Measurements from ENCODE around the gene SSU72.

SSU72 gene

DNA sequence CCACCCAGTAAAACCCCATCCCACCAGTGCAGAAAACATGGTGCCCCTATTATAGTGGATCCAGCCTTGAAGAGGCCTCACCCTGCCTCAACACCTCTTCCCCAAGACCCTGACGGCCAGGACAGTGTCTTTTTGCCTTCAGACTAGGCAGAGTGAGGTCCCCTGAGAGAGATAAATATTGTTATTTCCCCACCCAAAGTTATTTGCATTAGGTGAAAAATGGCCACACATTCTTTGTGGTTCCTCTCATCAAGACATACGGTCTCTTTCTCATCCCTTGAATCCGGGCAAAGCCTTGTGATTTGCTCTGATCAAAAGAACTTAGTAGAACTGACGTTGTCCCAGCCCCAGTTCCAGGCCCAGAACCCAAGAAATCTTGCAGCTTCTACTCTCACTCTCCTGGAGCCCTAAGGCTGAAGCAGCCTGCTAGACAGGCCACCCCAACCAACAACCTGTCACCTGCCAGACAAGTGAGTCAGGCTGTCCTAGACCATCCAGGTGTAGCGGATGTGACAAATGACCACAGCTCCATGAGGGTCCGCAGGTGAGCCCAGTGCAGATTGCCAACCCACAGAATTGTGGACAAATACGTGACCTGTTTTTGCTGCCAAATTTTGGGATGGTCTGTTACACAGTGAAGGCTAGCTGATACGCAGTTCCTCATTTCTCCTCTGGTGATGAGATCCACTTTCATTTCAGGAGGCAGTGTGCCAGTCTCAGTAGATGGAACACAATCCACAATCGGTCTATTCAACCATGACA, 8.1 kb upstream of the SSU72 start:
- no peak overlapping the region for H3K9ac ChIP-seq (ENCODE audit: low read depth, low read length)
- no peaks in the 10 kb centered on the region for H3K9me3 ChIP-seq (ENCODE audit: control insufficient read depth, insufficient read depth, low read length)
- no peaks in the 10 kb centered on the region for H3K36me3 ChIP-seq (ENCODE audit: control insufficient read depth, insufficient read depth, low read length)
- H3K4me3 ChIP-seq (ENCODE audit: low read depth, low read length), result no peak overlapping the region
- peaks cover 2% of the 10 kb centered on the region for H3K27me3 ChIP-seq (ENCODE audit: control insufficient read depth, insufficient read depth, low read length)
- no peaks in the 10 kb centered on the region for H3K4me1 ChIP-seq (ENCODE audit: control insufficient read depth, insufficient read depth, low read length)

DNA sequence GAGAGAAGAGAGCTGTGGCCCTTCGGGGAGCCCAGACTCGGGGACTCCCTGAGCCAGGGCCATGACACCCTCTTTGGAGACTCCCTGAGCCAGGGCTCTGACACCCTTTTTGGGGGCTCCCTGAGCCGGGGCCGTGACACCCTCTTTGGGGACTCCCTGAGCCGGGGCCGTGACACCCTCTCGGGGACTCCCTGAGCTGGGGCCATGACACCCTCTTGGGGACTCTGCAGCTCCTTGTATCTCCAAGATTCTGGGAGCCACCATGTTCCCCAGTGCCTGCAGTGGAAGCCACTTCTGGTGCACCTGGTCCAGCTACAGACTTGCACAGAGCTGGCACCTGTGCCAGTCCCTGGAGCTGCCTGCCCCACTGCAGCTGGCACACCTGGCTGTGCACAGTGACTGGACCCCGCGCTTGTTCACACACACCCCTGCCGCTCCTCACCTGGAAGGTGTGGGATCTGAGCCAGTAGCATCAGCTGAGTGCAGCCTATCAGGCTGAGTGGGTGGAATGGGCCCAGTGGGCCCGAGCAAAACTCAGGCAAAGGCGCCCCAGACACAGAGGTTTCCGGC, 3.8 kb upstream of the SSU72 start:
- no peaks in the 10 kb centered on the region for H3K27me3 ChIP-seq (ENCODE audit: control insufficient read depth, insufficient read depth, low read length)
- no peak overlapping the region for H3K4me3 ChIP-seq (ENCODE audit: low read depth, low read length)

DNA sequence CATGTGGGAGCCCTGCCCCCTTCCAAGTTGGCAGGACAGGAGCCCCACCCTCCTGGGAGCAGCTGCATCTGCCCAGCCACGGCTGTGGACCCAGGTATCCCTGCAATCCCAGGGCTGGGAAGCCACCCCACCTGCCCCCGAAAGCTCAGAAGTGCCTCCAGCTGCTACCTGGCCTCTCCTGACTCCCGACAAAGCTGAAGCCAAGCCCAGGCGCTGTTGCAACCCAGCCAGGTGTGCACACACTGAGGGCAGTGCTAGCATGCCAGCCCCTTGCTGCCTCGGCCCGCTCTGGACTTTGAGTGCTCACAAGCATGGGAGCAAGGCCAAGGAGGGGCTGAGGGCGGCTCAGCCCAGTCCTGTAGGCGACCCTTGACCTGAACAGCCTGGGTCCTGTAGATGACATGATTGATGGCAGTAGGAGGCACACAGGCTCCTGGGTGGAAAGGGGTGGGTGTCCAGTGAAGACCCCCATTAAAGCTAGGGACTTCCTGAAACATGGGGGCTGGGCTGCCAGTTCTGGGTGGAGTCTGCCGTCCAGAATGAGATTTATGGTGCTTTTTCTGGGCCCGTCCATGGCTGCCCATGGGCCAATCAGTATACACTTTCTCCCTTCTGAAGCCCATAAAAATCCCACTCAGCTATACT, 2.8 kb upstream of the SSU72 start:
- Histone ChIP-seq H3K4me1 (ENCODE audit: control insufficient read depth, insufficient read depth, low read length) (no peaks in the 10 kb centered on the region), H3K9me3 (ENCODE audit: control insufficient read depth, insufficient read depth, low read length) (no peaks in the 10 kb centered on the region), H3K36me3 (ENCODE audit: control insufficient read depth, insufficient read depth, low read length) (peaks cover 2% of the 10 kb centered on the region), H3K9ac (ENCODE audit: low read depth, low read length) (no peak overlapping the region), H3K4me3 (ENCODE audit: low read depth, low read length) (no peak overlapping the region), H3K27me3 (ENCODE audit: control insufficient read depth, insufficient read depth, low read length) (no peaks in the 10 kb centered on the region)

More for the DNA sequence above, 3.8 kb upstream of the SSU72 start:
- Histone ChIP-seq H3K36me3 (ENCODE audit: control insufficient read depth, insufficient read depth, low read length) (peaks cover 2% of the 10 kb centered on the region), H3K9me3 (ENCODE audit: control insufficient read depth, insufficient read depth, low read length) (no peaks in the 10 kb centered on the region), H3K4me1 (ENCODE audit: control insufficient read depth, insufficient read depth, low read length) (no peaks in the 10 kb centered on the region), H3K9ac (ENCODE audit: low read depth, low read length) (no peak overlapping the region)

DNA sequence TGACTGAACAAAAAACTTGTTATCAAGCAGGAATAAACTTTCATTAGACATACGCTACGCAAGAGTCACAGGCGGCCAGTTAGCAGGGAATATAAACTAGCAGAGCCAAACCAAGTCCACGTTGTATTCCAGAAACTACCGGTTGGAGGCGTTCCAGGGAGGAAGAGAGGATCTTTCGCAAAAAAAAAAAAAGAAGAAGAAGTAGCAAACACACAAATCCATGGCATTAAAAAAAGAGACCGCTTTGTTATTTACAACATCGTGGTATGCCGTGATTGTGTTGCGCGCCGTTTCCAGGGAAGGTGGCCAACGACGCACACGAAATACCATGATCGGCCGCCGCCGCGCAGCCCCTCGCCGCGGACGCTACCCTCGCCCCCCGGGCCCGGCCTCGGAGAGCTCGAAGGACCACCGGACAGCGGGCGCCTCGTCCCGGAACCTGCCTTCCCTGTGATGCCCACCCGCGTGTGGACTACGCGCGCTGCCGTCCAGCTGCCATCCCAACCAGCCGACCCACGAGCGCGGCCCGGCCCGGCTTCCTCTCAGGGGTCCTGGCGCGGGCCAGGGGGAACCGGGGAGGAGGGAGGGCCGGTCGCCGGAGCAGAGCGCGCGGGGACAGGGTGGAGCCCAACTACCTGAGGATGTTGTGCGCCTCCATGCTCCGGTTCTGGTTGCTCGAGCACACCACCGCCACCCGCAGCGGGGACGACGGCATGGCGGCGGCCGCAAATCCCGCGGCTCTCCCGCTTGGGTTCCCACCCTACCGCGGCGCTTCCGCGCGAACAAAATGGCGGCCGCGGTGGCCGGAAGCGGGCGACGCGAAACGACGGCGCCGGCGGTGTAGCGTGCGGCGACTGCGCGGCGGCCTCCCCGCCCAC, 581 bp downstream of the SSU72 start:
- peak overlapping the region; percentile 96 for H3K4me3 ChIP-seq (ENCODE audit: low read depth, low read length)
- peak overlapping the region; percentile 93 for H3K9ac ChIP-seq (ENCODE audit: low read depth, low read length)
- no peaks in the 10 kb centered on the region for H3K27me3 ChIP-seq (ENCODE audit: control insufficient read depth, insufficient read depth, low read length)
- no peaks in the 10 kb centered on the region for H3K4me1 ChIP-seq (ENCODE audit: control insufficient read depth, insufficient read depth, low read length)
- H3K36me3 ChIP-seq (ENCODE audit: control insufficient read depth, insufficient read depth, low read length), result peaks cover 5% of the 10 kb centered on the region
- no peaks in the 10 kb centered on the region for H3K9me3 ChIP-seq (ENCODE audit: control insufficient read depth, insufficient read depth, low read length)

DNA sequence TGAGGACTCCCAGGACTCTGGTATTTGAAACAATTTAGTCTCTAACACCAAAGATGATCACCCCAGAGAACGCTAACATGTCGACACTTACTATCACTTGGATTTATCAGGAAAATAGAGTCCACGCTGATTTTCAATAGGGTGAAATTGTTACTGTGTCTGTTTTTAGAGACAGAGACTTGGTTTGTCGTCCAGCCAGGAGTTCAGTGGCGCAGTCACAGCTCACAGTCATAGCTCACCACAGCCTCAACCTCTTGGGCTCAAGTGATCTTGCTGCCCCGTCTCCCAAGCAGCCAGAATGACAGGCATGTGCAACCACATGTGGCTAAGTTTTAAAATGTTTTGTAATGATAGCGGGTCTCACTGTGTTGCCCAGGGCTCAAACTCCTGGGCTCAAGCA, 5.3 kb downstream of the SSU72 start:
- H3K4me3 ChIP-seq (ENCODE audit: low read depth, low read length), result no peak overlapping the region
- no peak overlapping the region for H3K9ac ChIP-seq (ENCODE audit: low read depth, low read length)
- no peaks in the 10 kb centered on the region for H3K9me3 ChIP-seq (ENCODE audit: control insufficient read depth, insufficient read depth, low read length)
- peaks cover 11% of the 10 kb centered on the region for H3K36me3 ChIP-seq (ENCODE audit: control insufficient read depth, insufficient read depth, low read length)
- H3K27me3 ChIP-seq (ENCODE audit: control insufficient read depth, insufficient read depth, low read length), result no peaks in the 10 kb centered on the region
- peaks cover 3% of the 10 kb centered on the region for H3K4me1 ChIP-seq (ENCODE audit: control insufficient read depth, insufficient read depth, low read length)

DNA sequence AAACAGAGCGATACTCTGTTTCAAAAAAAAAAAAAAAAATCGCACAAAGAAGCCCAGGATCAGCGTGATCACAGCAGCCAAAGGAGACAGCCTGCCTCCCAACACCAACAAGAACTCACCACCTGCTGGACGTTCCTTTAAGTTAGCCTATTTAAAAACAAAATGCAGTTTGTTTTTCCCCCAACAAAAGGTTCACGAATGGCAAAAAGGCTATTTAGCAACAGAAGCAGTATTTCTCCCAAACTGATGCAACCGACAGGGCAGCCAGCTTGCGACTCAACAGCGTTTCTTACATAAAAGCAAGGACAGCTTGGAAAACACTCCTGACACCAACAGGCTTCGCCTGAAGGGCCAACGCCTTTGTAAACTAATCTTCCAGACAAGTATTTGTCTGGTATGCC, 6.8 kb downstream of the SSU72 start:
- peaks cover 24% of the 10 kb centered on the region for H3K36me3 ChIP-seq (ENCODE audit: control insufficient read depth, insufficient read depth, low read length)
- H3K27me3 ChIP-seq (ENCODE audit: control insufficient read depth, insufficient read depth, low read length), result no peaks in the 10 kb centered on the region
- peaks cover 3% of the 10 kb centered on the region for H3K4me1 ChIP-seq (ENCODE audit: control insufficient read depth, insufficient read depth, low read length)
- no peaks in the 10 kb centered on the region for H3K9me3 ChIP-seq (ENCODE audit: control insufficient read depth, insufficient read depth, low read length)
- H3K9ac ChIP-seq (ENCODE audit: low read depth, low read length), result no peak overlapping the region
- H3K4me3 ChIP-seq (ENCODE audit: low read depth, low read length), result no peak overlapping the region

DNA sequence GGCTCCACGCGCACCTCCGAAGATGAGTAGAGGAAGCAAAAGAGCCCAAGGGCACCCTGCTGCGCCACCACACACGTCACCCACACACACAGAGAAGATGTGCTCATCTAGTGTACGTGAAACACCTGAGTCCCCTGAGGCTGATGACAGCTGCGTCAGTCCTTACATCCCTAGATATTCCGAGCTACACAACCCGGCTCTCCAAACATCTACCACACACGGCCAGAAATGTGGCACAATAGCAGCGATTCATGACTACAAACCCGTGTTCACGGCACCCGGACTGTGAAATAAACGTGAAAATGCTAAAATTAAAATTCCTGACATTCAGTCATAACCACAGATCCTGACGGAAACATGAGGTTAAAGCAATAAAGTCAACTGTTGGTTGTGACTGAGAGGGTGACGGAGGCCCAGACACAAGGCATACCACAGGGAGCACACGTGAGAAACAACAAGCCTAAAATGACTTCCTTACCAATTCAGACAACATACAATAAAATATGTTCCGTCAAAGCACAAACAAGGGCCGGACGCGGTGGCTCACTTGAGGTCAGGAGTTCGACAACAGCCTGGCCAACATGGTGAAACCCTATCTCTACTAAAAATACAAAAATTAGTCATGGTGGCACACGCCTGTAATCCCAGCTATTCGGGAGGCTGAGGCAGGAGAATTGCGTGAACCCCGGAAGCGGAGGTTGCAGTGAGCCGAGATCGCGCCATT, 7.3 kb downstream of the SSU72 start:
- Histone ChIP-seq H3K9me3 (ENCODE audit: control insufficient read depth, insufficient read depth, low read length) (no peaks in the 10 kb centered on the region), H3K9ac (ENCODE audit: low read depth, low read length) (peak overlapping the region; percentile 47), H3K4me3 (ENCODE audit: low read depth, low read length) (no peak overlapping the region), H3K4me1 (ENCODE audit: control insufficient read depth, insufficient read depth, low read length) (peaks cover 3% of the 10 kb centered on the region), H3K36me3 (ENCODE audit: control insufficient read depth, insufficient read depth, low read length) (peaks cover 29% of the 10 kb centered on the region), H3K27me3 (ENCODE audit: control insufficient read depth, insufficient read depth, low read length) (no peaks in the 10 kb centered on the region)

DNA sequence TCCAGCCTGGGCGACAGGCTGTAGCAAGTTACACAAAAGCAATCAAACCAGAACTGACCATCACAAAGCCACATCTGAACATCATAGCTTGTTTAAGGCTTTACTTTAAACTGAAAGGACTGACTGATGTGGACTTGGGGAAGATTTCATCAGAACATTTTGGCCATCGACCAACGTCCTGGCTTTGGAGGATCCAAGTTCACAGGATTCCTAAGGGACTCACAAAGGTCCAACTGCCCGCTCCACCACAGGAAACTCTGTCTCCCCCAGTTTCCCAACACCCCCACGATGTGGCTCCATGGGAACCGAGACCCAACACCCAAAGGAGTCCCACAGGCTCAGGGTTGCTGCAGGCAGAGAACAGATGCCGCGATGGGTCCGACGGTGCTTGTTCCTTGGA, 9.3 kb downstream of the SSU72 start:
- H3K36me3 ChIP-seq (ENCODE audit: control insufficient read depth, insufficient read depth, low read length), result peaks cover 39% of the 10 kb centered on the region
- no peaks in the 10 kb centered on the region for H3K27me3 ChIP-seq (ENCODE audit: control insufficient read depth, insufficient read depth, low read length)
- H3K9ac ChIP-seq (ENCODE audit: low read depth, low read length), result no peak overlapping the region
- no peak overlapping the region for H3K4me3 ChIP-seq (ENCODE audit: low read depth, low read length)
- peaks cover 3% of the 10 kb centered on the region for H3K4me1 ChIP-seq (ENCODE audit: control insufficient read depth, insufficient read depth, low read length)
- no peaks in the 10 kb centered on the region for H3K9me3 ChIP-seq (ENCODE audit: control insufficient read depth, insufficient read depth, low read length)

DNA sequence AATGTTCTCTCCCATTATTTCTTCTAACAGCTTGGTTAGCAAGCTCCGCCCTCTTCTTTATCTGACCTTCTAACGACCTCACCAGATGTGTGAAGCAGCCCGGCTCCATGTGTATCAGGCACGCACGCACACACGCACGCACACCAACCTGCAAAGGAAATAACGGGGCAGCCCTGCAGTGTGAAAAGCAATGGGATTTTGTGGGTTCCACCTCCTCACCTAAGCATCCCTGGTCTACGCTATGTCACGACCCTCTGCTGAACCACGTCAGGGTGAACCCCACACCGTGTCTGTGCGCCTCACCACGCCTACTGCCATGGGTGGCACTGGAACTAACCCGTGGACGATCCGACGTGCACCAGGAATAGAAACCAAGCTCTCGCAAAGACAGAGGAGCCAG, 10.4 kb downstream of the SSU72 start:
- Histone ChIP-seq H3K9ac (ENCODE audit: low read depth, low read length) (no peak overlapping the region), H3K9me3 (ENCODE audit: control insufficient read depth, insufficient read depth, low read length) (no peaks in the 10 kb centered on the region), H3K27me3 (ENCODE audit: control insufficient read depth, insufficient read depth, low read length) (no peaks in the 10 kb centered on the region), H3K36me3 (ENCODE audit: control insufficient read depth, insufficient read depth, low read length) (peaks cover 36% of the 10 kb centered on the region), H3K4me3 (ENCODE audit: low read depth, low read length) (no peak overlapping the region), H3K4me1 (ENCODE audit: control insufficient read depth, insufficient read depth, low read length) (peaks cover 3% of the 10 kb centered on the region)

DNA sequence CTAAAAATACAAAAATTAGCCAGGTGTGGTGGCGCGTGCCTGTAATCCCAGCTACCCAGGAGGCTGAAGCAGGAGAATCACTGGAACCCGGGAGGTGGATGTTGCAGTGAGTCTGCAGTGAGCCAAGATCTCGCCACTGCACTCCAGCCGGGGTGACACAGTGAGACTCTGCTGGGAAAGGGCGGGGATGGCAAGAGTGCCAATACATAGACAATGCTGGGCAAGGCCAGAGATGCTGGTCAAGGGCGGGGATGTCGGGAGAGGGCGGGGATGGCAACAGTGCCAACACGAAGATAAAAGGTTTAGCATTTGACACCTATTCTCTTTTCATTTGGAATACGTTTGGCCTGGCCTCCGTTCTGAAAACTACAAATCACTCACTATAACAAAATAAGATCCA, 11.0 kb downstream of the SSU72 start:
- Histone ChIP-seq H3K9me3 (ENCODE audit: control insufficient read depth, insufficient read depth, low read length) (no peaks in the 10 kb centered on the region), H3K9ac (ENCODE audit: low read depth, low read length) (no peak overlapping the region), H3K4me1 (ENCODE audit: control insufficient read depth, insufficient read depth, low read length) (peaks cover 3% of the 10 kb centered on the region), H3K27me3 (ENCODE audit: control insufficient read depth, insufficient read depth, low read length) (no peaks in the 10 kb centered on the region), H3K36me3 (ENCODE audit: control insufficient read depth, insufficient read depth, low read length) (peaks cover 36% of the 10 kb centered on the region), H3K4me3 (ENCODE audit: low read depth, low read length) (no peak overlapping the region)

DNA sequence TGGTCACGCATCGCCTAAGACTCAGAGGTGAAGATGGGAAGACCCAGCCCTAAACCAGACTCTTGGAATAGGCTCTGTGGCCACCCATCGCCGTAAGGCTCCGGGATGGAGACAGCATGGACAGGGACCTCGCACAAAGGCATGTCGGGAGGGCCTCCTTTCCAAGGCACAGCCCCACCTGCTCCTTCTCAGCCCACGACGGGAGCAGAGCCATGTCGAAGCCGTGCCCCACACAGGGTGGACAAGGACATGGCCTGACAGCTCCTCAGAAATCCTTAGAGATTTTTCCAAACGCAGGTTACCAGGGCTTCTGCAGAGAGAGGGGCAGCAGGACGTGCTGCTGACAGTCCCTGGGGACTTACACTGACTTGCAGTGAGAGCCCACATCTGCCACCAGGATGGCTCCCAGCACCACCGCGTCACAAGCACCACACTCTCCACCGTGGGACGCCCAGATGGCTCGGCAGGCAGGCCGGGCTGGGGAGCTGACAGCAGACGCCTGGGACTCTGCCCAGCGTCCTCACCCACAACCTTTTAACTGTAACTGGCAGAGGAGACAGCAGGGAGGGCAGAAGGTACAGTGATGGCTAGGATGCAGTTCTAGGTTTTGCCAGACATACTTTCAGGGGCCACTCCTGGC, 12.0 kb downstream of the SSU72 start:
- Histone ChIP-seq H3K36me3 (ENCODE audit: control insufficient read depth, insufficient read depth, low read length) (peaks cover 36% of the 10 kb centered on the region), H3K4me1 (ENCODE audit: control insufficient read depth, insufficient read depth, low read length) (no peaks in the 10 kb centered on the region), H3K9me3 (ENCODE audit: control insufficient read depth, insufficient read depth, low read length) (no peaks in the 10 kb centered on the region), H3K4me3 (ENCODE audit: low read depth, low read length) (no peak overlapping the region), H3K27me3 (ENCODE audit: control insufficient read depth, insufficient read depth, low read length) (no peaks in the 10 kb centered on the region), H3K9ac (ENCODE audit: low read depth, low read length) (no peak overlapping the region)
